ENCODE results near the gene IFT57.

DNA sequence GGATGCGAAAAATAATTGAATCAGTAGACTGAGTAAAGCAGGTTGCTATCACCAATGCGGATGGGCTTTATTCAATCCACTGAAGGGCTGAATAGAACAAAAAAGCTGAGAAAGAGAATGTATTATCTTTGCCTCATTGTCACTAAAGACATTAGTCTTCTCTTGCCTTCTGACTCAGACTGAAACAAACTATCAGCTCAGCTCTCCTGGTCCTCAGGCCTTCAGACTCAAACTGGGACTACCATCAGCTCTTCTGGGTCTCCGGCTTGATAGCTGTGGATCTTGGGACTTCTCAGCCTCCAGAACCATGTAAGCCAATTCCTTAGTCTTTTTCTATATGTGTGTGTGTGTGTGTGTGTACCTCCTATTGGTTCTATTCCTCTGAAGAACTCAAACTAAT is 12.6 kb downstream of the IFT57 start:
- no peak for TF ChIP-seq POLR2A (IDR thresholded peaks at IDR 0.05; ENCODE audit: low read depth, low read length)
- no peak for TF ChIP-seq POLR2AphosphoS5 (IDR thresholded peaks at IDR 0.05; ENCODE audit: low read depth, low read length)
- TF ChIP-seq TAF1 (IDR thresholded peaks at IDR 0.05; ENCODE audit: borderline replicate concordance, low read depth, low read length), result no peak

All from GM12892 (cell line).